Measurements from ENCODE around the gene GSE1.
"Not testable (repeated sequence)": the region's sequence is repeated elsewhere in the genome, so short reads cannot be mapped to it uniquely, and the experiment has no call there.

The GSE1 gene

DNA sequence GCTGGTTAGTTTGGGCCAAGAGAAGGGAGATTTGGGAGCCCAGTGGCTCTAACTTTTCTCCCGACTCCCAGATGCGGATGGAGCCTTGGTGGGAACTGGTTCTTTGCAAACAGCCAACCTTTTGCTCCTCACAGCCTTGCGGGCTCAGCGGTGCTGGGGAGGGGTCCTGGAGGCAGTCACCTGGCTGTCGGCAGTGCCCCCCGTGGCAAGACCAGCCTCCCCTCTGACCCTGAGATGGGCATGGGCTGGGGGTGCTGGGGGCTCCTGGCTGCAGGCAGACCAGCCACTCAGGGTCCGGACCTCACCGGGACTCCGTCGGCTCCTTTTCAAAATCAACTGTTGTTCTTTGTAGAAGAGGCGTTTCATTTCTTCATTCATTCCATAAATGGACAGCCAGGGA lies 21.7 kb upstream of the GSE1 start:
- no peak for DNase-seq (ENCODE audit: low read depth)

DNA sequence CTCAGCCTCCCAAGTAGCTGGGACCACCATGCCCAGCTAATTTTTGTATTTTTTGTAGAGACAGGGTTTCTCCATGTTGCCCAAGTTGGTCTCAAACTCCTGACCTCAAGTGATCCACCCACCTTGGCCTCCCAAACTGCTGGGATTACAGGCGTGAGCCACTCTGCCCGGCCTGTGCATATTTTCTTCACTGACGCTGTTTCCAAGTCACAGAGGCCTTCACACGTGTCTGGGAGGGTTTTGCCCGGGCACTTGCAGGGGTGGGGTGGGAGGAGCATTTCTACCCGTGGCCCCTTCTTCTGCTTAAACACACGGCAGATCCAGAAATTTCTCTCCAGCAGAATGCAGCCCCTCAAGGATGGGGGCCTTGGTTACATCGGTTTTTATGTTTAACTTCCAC lies 20.8 kb upstream of the GSE1 start:
- DNase-seq (ENCODE audit: low read depth) = not testable (repeated sequence)

DNA sequence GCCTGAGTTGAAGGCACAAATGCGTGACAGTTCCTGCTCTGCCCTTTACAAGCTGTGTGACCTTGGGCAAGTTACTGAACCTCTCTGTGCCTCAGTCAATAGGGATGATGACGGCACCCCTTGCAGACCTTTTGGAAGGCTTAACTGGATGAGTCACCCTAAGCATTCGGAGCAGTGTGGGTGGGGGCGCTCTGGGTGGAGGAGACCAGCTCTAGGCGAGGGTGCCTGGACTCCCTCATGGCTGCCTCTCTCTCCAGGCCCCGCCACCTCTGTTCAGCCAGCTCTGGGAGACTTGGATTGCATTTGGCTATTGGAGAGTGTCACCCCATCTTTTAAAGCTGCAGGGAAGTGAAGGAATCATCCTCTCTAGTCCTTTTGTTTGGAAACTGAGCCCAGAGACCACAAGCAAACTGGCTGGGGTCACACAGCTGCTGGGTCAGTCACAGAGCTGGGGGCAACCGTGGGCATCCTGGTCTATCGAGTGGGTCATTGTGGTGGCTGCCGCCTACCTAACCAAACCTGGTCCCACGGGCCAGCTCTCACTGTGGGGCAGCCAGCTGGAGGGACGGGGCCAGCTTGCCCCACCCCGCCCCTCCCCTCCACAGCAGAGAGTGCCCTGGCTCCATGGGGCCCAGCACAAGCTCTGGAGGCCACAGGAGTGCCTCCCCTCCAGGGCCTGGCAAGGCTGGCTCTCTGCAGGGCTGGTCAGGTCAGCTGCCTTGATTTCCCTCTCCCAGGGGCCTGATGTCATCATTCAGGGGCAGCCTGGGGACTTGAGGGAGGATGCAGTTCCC lies 20.2 kb upstream of the GSE1 start:
- DNase-seq (ENCODE audit: low read depth) = no peak

DNA sequence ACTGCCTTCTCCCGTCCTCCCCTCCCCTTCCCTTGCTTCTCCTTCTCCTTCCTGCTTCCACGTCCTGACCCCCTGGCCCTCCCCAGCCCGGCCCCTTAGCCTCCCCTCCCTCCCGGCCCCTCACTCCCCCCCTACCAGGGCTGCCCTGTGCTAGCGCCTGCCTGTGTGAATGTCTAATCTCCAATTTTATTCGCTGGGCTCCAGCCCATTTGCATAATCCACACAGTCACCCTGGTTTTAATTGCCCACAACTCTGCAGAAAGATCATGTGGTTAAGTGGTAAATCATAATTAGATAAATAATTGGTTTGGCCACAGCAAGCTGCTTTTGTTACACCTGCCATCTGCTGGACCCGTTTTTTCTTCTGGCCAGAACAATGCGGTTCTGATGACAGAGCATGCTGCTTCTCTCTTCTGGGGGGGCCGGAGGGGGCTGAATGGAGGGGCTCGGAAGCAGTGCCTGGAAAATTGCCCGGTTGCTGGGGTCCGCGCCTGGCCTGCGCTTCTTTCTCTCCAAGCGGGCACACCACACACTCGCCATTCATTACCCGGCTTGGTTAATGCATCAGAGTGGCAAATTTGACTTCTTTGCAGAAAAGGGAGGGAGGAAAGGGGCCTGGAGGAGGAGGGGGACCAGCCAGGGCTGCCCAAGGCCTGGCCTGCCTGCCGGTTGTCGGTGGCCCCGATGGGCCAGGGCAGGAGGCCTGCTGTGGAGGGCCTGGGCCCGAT lies 19.5 kb upstream of the GSE1 start:
- DNase-seq (ENCODE audit: low read depth) = no peak

DNA sequence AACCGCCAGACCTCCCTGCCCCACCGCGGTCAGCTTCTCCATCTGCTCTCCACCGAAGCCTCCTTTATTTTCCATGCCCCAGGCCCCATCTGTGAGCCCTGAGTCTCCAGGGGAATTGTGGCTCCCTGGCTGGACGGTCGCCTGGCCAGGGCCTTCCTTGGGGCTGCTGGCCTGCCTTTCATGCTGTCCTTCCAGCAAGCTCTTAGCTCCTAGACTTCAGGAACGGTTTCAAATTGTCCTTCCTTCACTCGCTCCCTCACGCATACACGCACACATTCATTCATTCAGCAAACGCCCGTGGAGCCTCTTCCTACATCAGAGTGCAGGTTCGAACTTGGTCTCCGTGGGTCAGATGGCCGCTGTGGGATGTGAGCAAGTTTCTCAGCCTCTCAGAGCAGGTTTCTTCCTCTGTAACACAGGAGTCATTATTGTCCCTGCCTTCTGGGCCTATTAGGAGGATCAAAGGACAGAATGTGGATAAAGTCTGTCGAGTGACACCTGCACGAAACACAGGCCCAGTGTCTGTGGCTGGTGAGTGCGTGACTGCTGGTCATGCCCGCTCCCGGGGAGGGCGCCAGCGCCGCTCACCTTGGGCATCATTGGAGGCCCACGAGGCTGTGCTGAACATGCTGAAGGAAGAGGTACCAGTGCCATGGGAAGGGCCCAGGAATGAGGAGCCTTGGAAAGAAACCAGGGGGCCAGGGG lies 18.7 kb upstream of the GSE1 start:
- no peak for DNase-seq (ENCODE audit: low read depth)

DNA sequence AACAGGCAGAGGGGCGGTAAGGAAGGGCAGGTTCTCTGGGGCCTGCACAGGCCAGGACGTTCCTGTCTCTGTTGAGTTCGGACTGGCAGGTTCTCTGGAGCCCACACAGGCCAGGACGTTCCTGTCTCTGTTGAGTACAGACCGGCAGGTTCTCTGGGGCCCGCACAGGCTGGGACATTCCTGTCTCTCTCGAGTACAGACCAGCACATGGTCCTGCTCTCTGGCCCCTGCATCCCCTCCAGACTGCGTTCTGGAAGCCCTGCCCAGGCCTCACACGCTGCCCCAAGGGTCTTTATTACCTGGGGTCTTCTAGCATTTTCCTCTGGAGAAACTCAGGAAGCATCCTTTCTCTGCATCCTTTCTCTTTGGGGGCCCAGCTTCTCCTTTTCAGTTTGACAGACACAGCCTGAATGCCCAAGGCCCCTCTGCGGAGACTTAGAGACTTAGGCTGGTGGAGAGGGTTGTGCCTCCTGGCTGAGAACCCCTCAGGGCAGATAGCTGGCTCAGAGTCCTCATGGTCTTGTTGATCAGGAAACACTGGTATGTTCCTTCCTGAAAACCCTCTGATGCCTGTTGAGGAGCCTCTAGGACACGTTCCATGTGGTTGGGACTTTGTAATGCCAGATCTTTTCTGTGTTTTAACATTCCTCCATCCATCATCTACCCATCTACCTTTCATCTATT lies 18.0 kb upstream of the GSE1 start:
- no peak for DNase-seq (ENCODE audit: low read depth)

DNA sequence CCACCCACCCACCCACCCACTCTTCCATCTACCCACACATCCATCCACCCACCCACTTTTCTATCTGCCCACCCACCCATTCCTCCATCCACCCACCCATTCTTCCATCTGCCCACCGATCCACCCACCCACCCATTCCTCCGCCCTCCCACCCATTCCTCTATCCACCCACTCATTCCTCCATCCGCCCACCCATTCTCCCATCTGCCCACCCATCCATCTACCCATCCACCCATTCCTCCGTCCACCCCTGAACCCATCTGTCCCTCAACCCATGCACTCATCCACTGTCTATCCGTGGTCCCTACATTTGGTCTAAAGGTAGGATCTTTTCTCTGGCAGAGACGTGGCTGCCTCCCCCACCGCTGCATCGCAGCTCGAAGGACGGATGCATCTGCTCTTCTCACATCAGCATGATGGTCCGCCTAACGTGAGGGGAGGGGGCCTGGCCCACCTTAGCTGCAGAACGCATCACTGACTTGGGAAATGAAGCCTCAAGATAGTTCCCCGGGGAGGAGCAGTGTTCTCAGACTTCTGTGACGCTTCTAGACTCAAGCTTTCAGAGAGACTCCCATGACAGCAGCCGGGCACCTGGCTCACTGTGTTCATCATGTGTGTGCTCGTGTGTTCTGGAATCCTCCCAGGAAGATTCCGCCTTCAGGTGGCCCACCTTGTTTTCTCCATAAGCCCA lies 17.2 kb upstream of the GSE1 start:
- no peak for DNase-seq (ENCODE audit: low read depth)

DNA sequence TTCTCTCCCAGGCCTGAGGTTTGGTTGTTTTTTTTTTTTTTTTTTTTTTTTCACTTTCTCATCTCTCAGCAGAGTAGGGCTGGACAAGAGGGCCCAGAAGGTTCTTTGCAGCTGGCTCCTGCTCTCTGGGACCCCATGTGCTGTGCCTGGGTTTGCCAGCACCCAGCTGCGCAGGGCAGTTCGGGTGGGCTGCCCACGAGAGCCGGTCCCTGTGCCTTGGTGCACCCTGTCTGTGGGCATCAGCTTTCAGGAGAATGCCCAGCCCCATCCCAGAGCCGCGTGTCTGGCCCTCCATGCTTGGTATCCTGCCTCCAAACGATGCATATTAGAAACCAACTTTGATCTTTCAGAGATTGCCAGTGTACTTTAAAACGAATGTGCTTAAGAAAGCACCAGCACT lies 15.0 kb upstream of the GSE1 start:
- no peak for DNase-seq (ENCODE audit: low read depth)

DNA sequence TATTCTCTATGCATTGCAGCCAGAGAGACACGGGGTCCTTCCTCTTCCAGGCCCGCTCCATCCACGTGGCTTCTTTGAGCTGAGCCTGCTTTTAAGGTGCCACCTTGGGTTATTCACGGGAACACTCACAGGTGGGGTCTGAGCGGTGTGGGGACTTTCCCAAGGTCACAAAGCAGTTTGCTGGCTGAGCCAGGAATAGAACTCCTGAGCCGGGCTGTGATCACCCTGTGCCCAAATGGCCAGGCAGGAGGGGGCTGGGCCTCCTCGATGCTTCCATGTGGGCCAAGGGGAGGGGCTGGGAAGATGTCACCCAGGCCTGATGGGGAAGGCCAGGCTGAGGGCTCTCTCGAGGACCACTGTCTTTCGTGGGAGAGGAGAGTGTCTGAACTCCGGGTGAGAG lies 13.0 kb upstream of the GSE1 start:
- no peak for DNase-seq (ENCODE audit: low read depth)

DNA sequence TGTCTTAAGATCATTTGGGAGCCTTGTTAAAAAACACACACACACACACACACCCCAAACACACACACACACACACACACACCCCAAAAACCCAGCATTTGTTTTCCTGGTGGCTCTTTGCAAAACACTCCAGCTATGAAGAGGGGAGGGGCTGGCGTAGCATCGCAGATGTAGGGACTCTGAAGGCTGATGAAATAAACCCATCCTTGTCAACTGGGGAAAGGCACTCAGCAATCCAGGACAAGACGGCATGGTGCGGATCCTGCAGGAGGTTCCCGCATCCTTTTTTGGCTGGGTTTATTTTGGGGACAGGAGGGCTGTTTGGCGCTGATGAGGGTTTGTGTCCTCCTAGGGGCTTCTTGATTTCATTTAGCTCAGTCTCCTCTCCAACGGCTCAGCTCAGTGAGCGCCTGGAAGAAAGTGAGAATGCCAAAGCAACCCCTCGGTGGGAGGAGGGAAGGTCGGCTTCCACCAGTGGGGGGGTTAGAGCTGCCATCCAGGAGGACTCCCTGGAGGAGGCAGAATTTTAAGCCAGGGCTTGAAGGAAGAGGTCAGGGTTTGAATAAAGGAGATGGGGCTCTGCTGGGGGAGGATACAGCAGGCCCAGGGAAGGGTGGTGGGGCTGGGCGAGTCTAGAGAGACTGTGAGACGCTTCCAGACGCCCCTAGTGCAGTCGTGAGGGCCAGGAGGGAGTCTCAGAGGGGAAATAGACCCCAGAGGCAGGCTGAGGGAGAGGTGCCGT lies 12.4 kb upstream of the GSE1 start:
- no peak for DNase-seq (ENCODE audit: low read depth)

DNA sequence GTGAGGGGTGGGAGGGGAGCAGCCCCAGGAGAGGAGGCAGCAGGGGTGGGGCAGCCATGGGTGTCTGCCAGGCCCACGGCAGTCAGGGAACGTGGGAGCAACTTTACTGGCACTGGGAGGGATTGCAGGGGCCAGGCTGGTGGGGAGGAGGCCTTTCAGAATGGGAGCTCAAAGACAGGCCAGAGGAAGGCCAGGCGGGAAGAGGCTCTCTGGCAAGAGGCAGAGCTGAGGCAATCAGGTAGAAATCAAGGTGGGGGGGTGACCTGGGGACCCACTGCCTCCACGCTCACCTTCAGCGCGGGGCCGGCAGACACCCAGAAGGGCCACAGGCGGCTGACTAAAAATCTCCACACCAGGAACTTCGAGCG lies 11.9 kb upstream of the GSE1 start:
- no peak for DNase-seq (ENCODE audit: low read depth)

DNA sequence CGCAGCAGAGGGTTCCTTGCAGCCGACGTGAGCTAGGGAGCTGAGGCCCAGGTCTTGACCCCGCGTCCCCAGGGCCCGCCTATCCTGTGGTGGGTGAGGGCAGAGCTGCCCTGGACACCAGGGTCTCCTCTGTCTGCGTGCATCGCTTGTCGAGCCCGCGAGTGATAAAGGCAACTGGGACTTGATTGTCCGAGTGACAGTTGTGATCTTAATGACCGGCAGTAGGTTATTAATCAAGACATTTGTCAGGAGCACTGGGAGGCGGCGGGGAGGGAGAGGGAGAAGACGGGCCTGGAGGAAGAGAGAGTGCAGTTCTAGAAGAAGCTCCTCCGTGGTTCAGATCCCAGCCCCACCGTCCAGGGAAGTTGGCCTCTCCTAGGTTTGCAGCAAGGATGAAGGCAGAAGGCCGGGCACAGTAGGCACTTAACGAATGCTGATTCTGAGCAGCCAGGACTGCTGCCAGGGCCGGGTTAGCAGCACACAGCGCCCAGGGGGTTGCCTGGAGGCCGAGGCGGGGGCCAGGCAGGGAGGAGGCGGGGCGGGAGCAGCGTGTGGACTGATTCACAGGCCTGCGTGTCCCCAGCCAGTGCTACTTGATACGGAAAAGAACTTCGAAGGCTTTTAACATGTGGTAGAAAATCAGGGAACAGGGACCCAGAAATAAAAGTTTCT lies 11.3 kb upstream of the GSE1 start:
- no peak for DNase-seq (ENCODE audit: low read depth)

DNA sequence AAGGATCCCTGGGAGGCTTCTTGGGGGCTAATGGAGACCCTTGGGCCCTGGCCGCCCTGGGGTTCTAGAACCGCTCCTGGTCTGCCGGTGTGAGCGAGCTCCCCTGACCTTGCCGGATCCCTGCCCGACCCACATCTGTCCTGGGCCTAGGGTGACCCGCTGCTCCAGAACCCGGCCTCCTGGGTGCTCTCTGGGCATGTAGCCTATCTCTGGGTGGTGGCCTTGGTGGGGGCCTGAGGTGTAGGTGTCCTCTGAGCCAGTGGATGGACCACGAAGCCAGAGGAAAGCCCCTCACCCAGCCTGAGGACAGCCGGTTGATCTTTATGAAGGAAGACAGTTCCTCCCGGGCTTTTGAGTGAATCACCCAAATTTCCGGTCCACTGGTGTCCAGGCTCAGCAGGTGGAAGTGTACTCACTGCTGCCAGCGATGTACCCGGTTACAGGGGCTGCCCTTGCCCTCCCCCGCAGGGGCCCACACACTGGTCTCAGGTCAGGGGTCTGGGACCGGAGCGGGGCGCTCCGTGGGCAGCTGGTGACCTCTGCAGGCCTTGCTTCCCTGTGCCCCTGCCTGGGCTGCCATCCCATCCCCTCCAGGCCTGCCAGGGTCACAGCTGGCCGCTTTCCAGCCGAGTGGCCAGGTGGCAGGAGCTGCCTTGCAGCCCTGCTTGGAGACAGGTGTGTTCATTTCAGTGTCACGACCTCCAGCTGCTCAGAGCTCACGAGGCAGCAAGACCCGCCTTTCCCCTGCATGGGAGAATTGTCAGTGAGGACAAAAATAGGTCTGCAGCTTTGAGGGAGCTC lies 10.5 kb upstream of the GSE1 start:
- no peak for DNase-seq (ENCODE audit: low read depth)

DNA sequence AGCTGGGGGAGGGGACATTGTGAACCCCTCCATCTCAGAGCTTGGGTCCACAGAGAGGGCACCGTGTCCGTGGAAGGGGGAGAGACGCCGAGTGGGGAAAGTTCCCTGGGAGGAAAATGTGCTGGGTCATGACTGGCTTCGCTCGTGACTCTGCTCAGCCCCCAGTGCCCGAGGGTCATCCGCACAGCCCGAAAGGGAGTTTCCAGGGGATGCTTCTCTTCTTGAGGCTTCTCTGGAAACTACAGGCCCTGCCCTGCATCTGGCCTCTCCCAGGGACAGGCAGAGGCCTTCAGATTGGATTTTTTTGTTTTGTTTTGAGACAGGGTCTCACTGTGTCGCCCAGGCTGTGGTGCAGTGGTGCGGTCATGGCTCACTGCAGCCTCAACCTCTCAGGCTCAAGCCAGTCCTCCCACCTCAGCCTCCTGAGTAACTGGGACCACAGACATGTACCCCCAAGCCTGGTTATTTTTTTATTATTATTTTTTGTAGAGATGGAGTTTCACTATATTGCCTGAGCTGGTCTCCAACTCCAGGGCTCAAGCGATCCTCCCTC lies 9.8 kb upstream of the GSE1 start:
- DNase-seq (ENCODE audit: low read depth) = no peak

DNA sequence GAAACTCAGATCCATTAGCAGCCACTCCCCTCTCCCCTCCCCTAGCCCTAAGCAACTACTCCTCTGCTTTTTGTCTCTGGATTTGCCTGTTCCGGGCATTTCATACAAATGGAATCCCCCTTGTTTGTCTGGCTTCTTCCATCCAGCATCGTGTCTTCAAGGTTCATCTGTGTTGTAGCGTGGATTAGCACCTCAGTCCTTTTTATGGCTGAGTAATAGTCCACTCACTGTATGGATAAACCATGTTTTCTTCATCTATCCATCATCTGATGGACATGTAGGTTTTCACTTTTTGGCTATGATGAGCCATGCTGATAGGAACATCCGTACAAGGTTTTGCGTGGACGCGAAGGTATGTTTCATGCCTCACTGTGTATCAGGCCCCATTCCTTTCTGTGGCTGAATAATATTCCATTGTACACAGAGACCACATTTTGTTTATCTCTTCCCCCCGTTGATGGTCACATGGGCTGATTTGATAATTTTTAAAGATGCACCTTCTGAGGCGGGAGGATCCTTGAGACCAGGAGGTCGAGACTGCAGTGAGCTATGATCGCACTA lies 8.9 kb upstream of the GSE1 start:
- DNase-seq (ENCODE audit: low read depth) = no peak

DNA sequence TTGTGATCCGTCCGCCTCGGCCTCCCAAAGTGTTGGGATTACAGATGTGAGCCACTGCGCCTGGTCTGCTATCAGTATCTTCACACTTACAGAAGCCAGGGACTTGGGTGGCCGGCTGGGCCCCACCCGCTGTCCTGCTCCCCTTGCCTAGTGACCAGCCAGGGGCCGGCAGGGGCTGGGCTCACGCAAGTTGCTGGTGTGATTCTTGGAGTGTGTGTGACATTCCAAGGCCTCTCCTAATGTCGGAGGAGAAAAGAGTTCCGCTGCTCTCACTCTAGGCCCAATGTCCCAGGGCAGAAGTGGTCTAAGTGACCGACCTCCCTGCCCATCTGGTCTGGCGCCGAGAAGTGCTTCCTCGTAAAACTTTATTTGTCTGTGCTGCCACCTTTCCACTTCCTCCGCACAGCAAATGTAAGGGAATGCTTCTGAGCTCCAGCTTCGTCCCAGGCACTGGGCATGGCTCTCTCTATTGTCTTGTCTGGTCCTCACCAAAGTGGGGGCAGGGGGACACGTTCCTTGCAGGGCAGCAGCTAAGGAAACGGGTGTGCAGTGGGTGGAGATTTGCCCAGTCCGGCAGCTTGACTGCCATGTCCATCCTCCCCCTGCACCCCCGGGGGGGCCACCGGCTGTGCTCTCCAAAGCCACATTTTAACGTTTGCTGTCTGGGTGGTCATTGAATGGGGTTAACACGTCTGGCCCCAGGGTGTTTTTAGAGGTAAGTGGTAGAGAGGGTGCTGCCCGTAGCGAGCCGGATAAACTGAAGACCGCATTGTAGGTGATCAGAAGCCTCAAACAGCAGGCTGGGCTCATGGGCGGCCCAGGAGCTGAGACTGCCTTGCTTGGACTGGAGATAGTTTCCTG lies 7.8 kb upstream of the GSE1 start:
- no peak for DNase-seq (ENCODE audit: low read depth)

DNA sequence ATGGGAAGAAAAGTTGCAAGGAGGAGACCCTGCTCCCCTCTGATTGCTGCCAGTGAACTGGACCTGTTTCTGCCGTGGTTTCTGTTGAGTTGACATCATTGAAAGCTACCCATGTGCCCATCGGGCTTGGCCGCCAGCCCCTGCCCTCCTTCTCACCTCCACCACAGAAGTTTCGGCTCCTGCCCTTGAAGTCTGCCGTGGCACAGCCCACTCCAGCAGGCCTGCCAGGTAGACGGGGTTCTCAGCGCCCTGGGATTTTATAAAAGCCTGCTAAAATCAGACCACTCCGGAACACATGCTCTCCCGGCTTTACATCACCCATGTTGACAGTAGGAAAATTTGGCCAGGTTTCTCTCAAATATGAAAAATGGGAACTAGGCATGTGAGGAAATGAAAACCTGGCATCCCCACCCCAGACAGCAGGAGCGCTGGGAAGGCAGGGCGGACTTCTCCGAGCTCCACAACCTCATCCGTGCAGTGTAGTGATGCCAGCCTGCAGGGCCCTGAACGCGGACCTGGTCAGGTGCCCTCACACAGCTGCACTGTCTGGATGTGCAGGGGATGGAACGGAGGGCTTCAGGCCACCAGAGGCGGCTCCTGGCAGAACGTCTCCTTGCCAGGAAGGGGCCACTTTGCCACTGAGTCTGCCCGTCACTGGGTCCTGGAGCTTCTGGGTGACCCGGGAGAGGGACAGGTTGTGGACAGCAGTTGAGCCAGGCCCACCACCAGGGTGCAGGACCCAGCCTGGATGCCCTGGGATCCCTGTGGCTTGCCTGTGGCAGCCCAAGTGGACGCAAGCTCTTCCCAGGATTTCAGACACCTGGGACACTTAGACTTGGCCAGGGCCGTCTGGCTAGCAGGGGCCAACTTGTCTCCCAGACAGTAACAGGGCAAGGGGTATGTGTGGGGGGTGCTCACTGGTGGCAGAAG lies 6.9 kb upstream of the GSE1 start:
- DNase-seq (ENCODE audit: low read depth) = no peak

Data from stromal cell of bone marrow (primary cell).